NCI-H748 (cell line): ENCODE measurements around the gene AGK.

Source experiments
- DNase-seq: peaks from one replicate; lab custom pipeline; 2025; ENCODE audit not compliant: unreplicated experiment; lab: John Stamatoyannopoulos, UW

Gene AGK

DNA sequence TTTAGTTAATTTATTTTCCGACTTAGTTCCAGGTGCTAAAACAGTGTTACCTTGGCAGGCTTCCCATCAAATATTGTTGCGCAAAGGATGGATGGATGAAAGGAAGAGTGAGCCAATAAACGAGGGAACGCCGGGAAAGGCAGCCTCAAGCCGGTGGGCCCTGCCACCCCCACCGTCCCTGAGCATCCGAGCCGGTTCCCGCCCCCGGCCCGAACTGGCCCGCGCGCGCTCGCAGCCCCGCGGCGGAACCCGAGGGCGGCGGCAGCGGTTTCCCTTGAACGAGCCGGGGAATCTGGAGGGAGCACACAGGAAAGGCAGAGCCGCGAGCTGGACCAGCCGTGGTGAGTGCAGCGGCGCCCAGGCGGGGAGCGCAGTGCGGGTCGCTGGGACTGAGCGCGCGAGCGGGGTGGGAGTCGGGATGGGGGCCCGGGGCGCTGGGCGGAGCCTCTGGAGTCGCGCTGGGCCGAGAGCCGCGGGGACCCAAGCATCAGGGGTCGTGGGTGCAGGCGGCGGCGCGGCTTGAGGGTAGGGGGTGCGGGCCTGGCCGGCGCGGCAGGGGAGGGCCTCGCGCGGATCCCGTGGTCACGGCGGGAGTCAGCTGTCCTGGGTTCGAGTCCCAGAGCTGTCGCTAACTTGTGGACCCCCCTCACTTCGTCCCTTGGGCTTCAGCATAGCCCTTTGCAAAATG lies at the start of gene AGK:
Gene AGK, plus strand, starts transcription at position 317 of the 688 bp plus-strand sequence. CDS start 4,057 bp downstream, outside the sequence.
- DNase-seq = peak; percentile 90

DNA sequence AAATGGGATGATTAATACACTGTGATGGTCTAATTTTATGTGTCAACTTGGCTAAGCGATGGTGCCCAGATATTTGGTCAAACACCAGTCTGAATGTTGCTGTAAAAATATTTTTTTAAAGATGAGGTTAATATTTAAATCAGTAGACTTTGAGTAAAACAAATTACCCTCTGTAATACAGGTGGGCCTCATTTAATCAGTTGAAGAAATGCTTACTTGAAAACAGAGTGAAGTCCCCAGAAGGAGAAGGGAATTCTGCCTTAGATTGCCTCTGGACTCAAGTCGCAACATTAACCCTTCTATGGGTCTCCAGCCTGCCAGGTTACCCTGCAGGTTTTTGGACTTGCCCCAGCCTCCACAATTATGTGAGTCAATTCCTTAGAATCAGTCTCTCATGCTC lies 49.8 kb upstream of the AGK start:
- no peak for DNase-seq

DNA sequence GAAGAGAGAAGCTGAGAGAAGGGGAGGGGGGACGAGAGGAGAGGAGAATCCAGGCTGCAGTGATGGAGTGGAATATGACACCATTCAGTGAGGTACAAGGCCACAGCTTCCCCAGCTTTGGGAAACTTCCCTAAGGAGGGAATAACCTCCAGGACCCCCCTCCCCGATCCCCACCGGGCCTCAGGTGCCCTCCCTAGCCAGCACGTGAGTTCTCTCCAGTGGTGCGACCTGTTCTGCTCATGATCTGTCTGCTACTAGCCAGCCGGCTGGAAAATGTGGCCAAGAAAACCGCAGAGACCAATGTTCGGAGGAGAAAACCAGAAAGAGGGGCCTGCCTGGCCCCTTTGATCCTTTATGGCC lies 39.9 kb upstream of the AGK start:
- DNase-seq = no peak

DNA sequence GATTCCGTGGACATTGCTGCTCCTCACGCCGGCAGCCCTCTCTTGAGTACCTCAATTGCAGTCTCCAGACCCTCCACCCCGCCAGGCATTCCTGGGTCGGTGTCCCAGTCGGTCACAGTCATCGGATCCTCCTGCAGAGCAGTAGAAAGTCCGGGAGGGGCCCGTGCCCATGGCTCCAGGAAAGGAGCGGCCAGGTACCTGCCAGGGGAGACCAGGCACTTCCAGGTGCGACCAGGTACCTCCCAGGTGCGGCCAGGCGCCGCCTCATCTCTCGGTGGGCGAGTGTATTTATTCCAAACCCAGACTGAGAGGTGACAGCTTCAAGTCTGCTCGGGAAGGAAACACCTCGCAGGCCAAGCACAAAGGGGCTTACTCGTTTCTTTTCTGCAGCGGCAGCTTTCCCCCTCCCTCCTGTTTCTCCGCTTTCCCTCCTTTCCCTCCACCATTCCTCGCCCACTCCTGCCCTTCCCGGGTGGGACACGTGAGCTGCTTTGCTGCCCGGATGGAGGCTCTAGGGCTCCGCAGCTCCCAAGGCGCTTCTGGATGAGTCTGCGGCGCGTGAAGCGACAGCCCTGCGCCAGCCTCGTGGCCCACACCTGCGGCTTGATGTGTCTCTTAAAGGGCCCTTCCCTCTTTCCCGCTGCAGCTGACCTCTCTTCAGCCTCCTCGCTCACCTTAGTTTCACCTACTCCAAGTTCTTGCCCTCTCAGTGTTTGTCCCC lies 39.4 kb upstream of the AGK start:
- DNase-seq = peak; percentile 73

DNA sequence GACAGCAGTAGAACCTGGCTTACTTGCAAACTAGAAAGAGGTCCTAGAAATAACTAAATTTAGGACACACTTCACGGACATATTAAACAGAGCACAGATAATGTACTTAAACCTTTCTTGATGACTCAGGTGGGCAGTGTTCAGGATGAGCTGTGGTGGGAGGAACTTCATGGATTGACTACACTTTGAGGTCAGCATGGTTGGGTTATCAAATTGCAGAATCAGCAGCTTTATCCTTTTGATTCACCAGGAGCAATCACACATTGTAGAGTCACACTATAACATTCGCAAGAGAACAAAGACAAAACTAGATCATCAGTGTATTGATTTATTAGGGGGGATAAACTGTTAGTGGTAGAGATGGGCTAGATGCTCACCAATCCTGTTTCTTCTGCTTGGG lies 38.6 kb upstream of the AGK start:
- DNase-seq = no peak

GRCh38 chr7:141513720-141514119 lies 37.5 kb upstream of the AGK start:
- DNase-seq = no peak

GRCh38 chr7:141515941-141516340 lies 35.3 kb upstream of the AGK start:
- no peak for DNase-seq

DNA sequence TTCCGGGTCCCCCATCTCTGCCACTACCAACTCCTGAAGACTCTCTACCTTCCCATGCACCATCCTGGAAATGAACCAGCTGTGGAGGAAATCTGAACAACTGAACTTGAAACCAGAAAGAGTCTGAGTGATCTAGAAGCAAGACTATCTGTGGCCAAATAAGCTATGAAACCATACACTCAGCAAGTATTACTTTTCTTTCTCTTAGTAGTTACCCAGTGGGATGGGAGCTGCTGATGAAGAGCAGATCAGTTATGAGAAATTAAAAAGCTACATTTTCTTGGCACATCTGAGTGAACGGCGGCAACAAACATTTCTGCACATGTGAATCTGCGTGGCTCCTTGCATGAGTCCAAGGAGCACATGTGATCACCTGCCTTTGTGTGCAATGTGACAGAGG lies 31.6 kb upstream of the AGK start:
- DNase-seq = no peak

DNA sequence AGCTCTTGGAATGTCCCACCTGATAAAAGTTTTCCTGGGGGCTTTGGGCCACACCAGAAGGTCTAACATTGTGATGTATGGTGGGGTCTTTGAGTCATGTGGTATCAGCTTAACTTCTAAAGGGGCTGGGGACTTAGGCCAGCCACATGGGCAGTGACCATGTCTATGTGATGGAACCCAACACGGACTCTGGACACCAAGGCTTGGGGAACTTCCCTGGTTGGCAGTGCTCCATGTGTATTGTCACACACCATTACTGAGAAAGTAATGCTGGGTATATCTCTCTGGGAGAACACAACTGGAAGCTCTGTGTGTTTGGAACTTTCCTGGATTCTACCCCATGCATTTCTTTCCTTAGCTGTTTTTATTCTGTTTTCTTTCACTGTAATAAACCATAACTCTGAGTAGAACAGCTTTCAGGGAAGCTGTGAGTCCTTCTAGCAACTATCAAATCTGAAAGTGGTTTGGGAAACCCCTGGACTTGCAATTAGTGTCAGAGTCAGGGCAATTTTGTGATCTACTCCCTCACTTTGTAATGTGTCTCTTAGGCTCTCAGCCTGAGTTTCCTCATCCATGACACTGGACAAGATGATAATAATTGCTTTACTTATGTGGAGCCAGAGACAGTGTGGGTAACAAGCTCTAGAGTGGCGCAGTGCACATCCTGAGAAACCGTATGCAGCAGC lies 28.4 kb upstream of the AGK start:
- no peak for DNase-seq

GRCh38 chr7:141525973-141526514 lies 25.2 kb upstream of the AGK start:
- no peak for DNase-seq

DNA sequence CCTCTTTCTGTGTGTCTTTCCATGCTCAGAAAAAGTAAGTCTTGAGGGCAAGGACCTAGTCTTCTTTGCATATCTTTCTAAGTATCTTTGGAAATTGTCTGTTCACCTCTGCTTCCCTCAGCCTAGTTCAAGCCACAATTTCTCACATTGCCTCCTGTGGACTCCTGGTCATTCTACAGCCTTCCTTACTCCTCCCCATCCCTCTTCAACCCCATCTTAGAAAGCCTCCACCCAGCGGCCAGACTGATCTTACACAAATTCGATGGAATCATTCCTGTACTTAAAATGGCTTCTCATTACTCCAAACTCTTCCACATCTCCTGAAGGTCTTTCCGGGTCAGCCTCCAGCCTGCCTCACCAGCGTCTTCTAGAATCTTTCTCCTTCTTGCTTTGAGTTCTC lies 24.1 kb upstream of the AGK start:
- no peak for DNase-seq

GRCh38 chr7:141528399-141528798 lies 22.8 kb upstream of the AGK start:
- DNase-seq = no peak

DNA sequence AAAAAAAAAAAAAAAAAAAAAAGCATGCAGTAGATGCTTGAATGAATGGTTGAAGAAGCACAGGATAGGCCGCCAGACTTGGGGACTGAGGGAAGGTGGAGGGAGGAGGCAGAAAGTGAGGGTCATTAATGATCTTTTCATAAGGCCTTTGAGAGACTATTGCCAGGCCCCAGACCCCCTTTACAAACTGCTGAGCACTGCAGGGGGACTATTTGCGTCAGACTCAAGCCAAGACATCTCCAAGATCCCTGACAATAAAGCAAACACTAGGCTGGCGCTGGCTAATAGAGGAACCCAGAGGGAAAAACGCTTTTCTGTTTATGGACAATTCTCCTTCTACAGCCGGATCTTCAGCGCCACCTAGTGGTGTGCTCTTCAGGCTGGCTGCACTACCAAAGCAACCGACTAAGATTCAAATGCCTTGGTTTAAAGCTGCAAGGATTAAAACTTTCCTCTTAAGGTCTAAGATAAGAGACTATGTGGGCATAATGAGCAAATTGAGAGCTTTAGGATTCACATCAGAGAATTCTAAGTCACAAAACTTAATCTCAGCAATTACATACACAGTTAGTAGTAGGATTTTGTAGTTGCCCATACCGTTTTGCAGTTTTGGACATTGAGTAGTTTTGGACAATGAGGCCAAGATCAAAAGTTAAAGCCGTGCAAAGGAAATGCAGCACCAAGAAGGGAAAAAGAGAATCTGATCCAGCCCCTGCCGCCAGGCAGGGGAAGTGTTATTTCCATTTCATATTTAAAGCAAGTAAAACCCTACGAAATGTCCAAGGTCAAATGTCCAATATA lies 17.9 kb upstream of the AGK start:
- peak; percentile 79 for DNase-seq

GRCh38 chr7:141534757-141535737 lies 16.2 kb upstream of the AGK start:
- no peak for DNase-seq

- DNase-seq = no peak
Measured at GRCh38 chr7:141537906-141538305, 13.3 kb upstream of the AGK start.

- peak; percentile 11 for DNase-seq
Measured at GRCh38 chr7:141541375-141541774, 9.8 kb upstream of the AGK start.

DNA sequence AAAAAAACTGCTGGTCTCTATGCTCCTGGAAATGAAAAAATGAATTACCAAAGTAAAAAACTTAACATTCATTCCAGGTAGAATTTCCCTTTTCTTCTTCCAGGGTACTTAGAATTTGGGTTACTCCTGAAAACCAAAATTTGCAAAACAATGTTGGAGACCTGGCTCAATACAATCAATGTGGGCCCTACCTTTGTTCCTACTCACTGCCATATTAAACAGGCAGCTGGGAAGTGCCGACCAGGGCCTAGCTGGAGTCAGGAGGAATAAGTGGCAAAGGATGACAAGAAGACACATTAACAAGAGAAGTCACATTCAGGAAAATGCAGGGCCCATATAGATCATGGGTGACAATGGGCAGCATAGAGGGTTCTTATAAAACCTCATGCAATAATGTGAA lies 6.4 kb upstream of the AGK start:
- no peak for DNase-seq

- no peak for DNase-seq
Measured at GRCh38 chr7:141549582-141549981, 1.6 kb upstream of the AGK start.

DNA sequence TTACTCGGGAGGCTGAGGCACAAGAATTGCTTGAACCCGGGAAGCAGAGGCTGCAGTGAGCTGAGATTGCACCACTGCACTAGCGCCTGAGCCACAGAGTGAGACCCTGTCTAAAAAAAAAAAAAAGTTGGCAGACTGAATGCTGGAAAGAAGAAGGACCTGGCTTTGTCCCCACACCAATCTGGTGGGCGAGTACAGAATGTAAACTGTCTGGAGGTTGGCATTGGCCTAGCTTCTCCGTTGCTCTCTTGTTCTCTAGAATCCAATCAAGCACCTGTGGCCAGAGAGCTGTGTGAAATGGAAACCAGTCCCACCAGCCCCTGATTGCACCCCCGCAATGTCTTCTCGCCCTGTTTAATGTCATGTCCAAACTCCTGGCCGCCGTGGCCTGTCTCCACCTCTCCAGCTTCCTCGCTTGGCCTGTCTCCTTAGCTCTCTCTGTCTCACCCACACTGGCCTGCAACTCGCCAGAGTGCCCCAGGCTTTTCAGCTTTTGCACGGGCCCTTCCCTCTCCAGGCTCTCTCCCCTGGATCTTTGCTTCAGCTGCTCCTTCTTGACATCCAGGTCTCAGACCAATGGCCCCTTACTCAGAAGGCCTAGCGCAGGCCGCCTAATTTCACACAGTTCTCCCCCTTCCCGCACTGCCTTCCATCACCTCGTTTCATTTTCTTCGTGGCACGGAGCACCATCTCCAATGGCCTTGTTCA lies 670 bp upstream of the AGK start:
- peak; percentile 55 for DNase-seq
